ENCODE data around the gene RPTOR. TPM values are rescaled to one million over a fixed set of nuclear protein-coding genes. Genes with fewer than 3 reads are reported as not detected.

The RPTOR gene
- polyA plus RNA-seq, 1 donor = 23.9 TPM

DNA sequence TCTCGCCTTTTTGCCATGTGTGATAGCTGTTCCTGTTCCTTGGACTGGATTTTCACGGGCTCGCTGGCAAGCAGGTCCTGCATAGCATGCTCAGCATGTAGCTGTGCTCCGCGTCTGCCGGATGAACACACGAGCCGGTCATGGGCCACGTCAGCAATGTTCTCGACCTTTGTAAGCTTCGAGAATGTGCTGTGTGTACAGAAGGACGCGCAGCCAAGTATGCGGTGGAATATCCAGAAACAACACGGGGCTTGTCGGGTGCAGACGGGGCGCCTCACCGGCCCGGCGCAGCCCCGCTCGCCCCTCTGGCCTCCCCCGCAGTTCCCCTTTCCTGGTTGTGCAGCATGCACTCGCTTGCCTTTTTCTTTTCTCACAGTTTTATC lies 42.2 kb downstream of the RPTOR start:
- no peak for DNase-seq (ENCODE audit: low read depth)

GRCh38 chr17:80588702-80589383 lies 44.2 kb downstream of the RPTOR start:
- DNase-seq (ENCODE audit: low read depth) = no peak

DNA sequence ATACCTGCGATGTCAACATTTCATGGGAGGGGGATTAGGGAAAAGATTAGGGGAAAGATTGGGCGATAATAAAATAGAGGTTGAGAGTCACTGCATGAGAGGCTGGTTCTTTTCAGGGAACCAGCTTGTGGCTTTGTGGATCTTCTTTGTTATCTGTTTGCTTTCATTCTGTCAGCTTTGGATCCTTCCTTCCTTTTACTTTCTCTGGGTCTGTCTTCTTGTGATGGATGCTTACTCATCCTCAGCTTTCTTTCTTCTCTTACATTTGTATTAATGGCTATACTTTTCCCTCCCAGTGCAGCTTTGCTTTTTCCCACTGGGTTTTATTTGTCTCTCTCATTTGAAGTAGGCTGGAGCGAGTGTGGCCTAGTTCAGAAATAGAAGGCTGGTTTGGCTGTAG lies 47.1 kb downstream of the RPTOR start:
- no peak for DNase-seq (ENCODE audit: low read depth)

- no peak for DNase-seq (ENCODE audit: low read depth)
Observed at GRCh38 chr17:80592243-80592642, 47.6 kb downstream of the RPTOR start.

- no peak for DNase-seq (ENCODE audit: low read depth)
Observed at GRCh38 chr17:80593181-80593580, 48.5 kb downstream of the RPTOR start.

DNA sequence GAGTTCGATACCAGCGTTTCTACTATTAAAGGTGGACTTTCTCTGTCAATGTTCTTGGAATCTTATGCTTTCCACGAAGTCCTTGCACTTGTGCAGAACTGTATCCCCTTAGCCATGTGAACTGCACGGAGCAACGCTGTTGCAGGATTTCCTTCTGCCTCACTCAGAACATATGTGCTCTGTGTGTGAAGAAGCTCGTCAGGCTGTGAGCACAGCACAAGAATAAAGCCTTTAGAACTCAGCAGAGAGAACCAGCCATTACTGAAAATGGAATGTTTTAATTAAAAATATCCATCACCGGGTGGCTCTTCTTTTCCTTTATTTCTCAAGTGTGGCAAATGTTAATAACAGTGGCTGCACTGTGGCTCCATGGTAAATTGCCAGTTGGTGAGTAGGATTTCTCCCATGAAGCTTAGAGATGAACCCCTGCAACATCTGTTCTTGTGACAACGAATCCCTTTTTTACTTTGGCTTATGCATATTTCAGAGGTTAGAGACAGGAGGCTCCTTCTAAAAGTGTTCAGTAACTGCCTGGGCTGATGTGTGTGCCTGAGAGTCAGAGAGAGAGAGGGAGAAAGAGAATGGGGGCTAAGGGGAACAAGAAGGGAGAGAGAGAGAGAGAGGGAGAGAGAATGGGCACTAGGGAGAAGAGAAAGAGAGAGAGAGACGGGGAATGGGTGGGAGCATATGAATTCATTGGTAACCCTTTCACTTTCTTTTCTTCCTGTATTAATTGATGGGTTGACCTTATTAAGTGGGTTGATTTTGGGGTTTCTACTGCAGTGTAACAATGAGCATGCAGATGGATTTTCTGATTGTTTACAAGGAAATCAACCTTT lies 50.0 kb downstream of the RPTOR start:
- DNase-seq (ENCODE audit: low read depth) = no peak

DNA sequence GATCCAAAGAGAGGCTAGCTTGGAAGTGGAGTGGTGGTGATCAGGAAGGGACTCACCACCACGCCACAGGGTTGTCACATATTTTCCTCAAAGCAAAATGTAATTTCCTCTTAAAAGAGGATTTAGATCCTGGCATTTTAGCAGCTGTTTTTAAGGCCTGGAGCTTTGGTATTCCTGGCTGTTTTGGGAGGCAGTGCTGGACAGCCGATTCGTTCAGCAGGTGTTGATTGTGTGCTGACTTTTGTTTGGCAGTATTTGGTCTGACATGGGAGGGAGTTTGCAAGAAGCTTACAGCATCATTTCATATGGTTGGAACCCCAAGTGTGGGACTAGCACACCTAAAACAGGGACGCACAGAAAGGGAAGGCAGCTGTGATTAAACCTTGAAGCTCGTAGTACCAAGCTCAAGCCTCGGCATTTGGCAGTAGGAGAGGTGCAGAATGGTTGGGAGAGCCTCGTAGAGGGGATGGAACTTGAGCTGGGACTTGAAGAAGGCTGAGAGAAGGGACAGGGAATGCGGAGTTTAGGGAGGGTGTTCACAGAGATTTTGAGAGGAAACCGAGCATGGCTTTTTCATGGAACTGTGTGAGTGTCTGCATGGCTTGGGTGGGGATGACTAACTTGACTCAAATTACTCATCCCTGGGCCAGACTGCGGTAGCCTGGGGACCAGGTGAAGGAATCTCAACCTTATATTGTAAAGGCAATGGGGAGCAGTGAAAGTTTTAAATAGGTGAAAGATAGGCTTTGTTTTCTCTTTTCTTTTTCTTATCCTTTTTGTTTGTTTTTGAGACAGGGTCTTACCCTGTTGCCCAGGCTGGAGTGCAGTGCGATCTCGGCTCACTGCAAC lies 52.3 kb downstream of the RPTOR start:
- DNase-seq (ENCODE audit: low read depth) = no peak

DNA sequence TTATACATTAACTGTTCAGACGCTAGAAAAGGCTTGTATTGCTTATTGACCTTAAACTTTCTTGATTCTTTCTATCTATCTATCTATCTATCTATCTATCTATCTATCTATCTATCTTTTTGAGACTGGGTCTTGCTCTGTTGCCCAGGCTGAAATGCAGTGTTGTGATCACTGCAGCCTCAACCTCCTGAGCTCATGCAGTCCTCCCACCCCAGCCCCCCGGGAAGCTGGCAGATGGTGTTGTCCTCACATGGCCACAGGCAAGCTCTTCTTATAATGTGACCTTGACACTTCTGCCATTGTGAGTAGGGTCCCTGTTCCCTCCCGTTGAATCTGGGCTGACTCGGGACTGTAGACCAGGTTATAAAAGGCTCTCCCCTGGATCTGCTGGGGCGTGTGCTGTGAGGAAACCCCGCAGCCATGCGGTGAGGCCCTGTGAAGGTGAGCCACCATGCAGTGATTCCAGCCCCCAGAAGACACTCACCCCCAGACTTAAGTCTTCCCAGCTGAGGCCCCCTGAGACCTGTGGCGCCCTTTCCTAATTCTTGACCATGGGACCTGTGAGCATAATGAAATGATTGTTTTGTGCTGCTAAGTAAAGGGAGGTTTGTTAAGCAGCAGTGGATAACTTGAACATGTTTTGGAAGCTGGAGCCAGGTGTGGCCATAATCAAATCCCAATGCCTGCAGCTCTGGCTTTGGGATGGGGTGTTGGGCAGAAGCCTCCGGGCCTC lies 54.3 kb downstream of the RPTOR start:
- no peak for DNase-seq (ENCODE audit: low read depth)

GRCh38 chr17:80599546-80600305 lies 55.1 kb downstream of the RPTOR start:
- DNase-seq (ENCODE audit: low read depth) = no peak

- no peak for DNase-seq (ENCODE audit: low read depth)
Observed at GRCh38 chr17:80601146-80601545, 56.5 kb downstream of the RPTOR start.

GRCh38 chr17:80603396-80603795 lies 58.8 kb downstream of the RPTOR start:
- no peak for DNase-seq (ENCODE audit: low read depth)

DNA sequence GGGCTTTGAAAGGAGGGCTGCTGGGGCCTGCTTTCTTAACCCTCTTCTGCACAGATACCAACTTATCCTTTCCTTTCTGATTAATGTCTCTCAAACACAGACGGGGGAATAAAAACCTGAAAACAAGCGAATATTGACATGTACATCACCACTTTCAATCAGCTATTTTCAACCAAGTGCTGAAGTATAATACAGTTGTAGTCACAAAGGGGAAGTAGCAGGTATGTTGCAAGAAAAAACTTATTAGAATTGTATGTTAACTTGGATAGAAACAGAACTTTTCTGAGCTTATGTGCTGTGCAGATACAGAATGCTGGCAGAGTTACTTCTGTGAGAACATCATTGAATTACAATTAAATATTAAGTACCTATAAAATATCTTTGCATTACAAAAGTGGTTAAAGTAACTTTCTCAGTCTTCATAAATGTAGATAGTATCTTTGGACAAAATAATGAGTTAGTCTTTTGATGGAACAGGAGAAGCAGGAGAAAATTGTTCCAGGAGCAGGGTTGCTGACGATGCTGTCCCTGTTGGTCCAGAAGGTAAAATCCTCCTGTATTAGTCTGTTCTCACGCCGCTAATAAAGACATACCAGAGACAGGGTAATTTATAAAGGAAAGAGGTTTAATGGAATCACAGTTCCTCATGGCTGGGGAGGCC lies 59.5 kb downstream of the RPTOR start:
- DNase-seq (ENCODE audit: low read depth) = no peak

DNA sequence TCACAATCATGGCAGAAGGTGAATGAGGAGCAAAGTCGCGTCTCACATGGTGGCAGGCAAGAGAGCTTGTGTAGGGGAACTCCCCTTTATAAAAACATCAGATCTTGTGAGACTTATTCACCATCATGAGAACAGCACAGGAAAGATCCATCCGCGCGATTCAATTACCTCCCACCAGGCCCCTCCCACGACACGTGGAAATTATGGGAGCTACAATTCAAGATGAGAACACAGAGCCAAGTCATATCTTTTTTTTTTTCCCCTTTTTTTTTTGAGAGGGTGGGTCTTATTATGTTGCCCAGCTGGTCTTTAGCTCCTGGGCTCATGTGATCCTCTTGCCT lies 60.0 kb downstream of the RPTOR start:
- DNase-seq (ENCODE audit: low read depth) = no peak

DNA sequence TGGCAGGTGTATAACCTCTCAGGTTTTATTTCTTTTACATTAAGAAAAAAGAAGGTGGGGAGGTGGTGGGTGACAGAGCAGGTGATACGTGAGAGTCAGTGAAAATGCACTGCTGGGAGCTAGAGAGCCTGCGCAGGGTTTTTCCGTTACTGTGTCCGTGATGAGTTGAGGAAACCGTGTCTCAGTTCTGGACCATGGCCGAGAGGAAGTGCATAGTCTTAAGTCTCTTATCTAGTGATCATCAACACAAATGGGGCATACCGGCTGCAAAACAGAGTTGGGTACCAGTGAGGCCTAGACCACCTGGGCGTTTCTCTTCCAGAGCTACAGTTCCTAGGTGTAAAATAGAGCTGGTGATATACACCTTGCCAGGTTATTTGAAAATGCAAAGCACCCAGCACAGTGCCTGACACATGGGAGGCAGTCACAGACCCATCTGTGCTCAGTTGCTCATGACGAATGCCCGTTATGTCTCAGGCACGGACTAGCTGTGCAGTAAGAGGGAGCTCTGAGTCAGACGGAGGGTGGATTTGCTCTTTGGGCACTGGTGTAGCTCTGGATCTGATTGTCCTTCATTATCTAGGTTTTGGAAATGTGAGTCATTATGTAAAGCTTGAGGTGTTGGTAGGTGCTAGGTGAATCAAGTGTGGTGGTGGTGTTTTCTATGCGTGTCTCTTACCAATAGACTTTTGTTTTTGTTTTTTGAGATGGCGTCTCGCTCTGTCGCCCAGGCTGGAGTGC lies 60.9 kb downstream of the RPTOR start:
- DNase-seq (ENCODE audit: low read depth) = no peak

DNA sequence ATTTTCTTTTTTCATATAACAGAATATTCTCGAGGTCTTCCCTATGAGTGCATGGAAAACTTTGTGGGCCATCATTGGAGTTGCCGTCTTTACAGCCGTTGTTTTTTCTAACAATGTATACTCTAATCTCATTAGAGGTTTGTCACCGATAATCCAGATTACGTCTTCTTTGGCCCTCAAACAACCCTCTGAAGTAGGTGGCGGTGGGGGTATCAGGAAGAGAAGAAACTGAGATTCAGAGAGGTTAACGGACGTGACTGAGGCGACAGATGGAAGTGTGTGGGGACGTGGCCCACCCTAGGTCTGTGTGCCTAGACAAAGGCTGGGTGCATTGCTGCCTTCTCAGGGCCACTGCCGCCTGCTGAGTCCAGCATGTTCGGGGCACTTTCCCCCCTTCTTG lies 63.7 kb downstream of the RPTOR start:
- no peak for DNase-seq (ENCODE audit: low read depth)

DNA sequence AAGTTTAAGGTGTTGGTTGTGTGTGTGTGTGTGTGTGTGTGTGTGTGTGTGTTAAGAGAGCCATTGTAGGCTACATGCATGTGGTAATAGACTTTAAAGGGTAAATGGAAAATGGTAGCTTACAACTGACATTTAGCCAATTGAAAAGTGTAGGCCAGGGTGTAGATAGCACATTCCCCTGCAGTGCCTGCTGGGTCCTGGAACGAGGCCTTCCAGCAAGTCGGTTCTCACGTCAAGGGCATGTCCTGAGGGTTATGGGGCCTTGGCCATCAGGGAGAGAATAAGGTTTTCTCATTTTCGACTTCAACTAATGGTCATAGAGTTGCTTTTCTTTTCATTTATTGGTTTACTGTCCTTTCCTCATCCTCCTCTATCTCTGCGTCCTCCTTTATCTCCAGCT lies 65.1 kb downstream of the RPTOR start:
- DNase-seq (ENCODE audit: low read depth) = no peak

- DNase-seq (ENCODE audit: low read depth) = no peak
Observed at GRCh38 chr17:80611816-80612215, 67.2 kb downstream of the RPTOR start.

DNA sequence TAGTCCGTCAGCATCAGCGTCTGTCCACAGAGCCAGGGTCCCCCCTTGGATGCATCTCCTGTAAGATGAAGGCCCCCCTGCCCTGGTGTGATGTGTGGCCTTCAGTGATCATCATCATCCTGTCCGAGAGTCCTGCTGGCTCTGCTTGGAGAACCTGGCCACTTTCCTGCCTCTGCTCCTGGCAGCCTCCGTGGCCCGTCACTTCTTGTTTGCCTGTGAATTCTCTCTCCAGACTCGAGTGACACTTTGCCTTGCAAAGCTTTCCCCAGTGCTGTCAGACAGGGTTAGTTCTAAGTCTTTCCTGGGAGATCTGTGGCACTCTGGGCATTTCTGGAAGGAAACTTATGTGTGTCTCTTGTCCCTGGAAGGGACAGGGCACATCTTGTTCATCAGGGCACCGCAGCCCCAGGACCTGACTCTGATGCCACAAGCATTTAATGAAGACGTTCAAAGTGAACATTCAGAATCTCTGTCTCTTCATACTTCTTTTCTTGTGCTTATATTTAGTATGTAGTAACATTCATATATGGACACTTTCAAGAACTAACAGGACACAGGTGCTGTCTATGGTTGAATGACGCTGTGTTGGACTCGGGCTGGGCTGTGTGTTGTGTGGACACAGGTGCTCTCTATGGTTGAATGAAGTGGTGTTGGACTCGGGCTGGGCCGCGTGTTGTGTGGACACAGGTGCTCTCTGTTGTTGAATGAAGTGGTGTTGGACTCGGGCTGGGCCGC lies 68.5 kb downstream of the RPTOR start:
- DNase-seq (ENCODE audit: low read depth) = no peak

- no peak for DNase-seq (ENCODE audit: low read depth)
Observed at GRCh38 chr17:80613732-80614071, 69.1 kb downstream of the RPTOR start.
